Ishikawa (cell line): ENCODE measurements around the gene COMMD9.

Experiments used
- CEBPB ChIP-seq: IDR thresholded peaks from 2 replicates; pipeline ENCODE4 v1.6.1; 2012
- CREB1 ChIP-seq: IDR thresholded peaks from 2 replicates; pipeline ENCODE4 v1.6.1; 2012; ENCODE audit warnings: low read depth
- EGR1 ChIP-seq: IDR thresholded peaks from 2 replicates; pipeline ENCODE4 v1.6.1; 2012
- EP300 ChIP-seq: IDR thresholded peaks from 2 replicates; pipeline ENCODE4 v1.6.1; 2012; ENCODE audit warnings: borderline replicate concordance
- FOXM1 ChIP-seq: IDR thresholded peaks from 2 replicates; pipeline ENCODE4 v1.6.1; 2012; ENCODE audit warnings: low read depth, borderline replicate concordance
- MAX ChIP-seq: IDR thresholded peaks from 2 replicates; pipeline ENCODE4 v1.6.1; 2012
- NFIC ChIP-seq: IDR thresholded peaks from 2 replicates; pipeline ENCODE4 v1.6.1; 2012
- RAD21 ChIP-seq: IDR thresholded peaks from 2 replicates; pipeline ENCODE4 v1.6.1; 2012; ENCODE audit warnings: low read depth
- REST ChIP-seq: IDR thresholded peaks from 2 replicates; pipeline ENCODE4 v1.6.1; 2012; ENCODE audit warnings: low read depth, mild to moderate bottlenecking
- TAF1 ChIP-seq: IDR thresholded peaks from 2 replicates; pipeline ENCODE4 v1.6.1; 2012; ENCODE audit warnings: low read depth, mild to moderate bottlenecking
- TCF12 ChIP-seq: IDR thresholded peaks from 2 replicates; pipeline ENCODE4 v1.6.1; 2012; ENCODE audit warnings: low read depth
- TEAD4 ChIP-seq: IDR thresholded peaks from 2 replicates; pipeline ENCODE4 v1.6.1; 2012
- USF1 ChIP-seq: IDR thresholded peaks from 2 replicates; pipeline ENCODE4 v1.6.1; 2012
- YY1 ChIP-seq: IDR thresholded peaks from 2 replicates; pipeline ENCODE4 v1.6.1; 2012; ENCODE audit warnings: low read depth
- ZBTB7A ChIP-seq: IDR thresholded peaks from 2 replicates; pipeline ENCODE4 v1.6.1; 2012; ENCODE audit warnings: low read depth

COMMD9 gene

GRCh38 chr11:36289226-36289852 is at the start of gene COMMD9:
TSS of gene COMMD9 (minus strand) at chr11:36289424. CDS start at chr11:36289412, 12 bp downstream.
- TF ChIP-seq TCF12 (peak; percentile 85), USF1 (peak; percentile 100), ZBTB7A (no peak), FOXM1 (no peak), TAF1 (peak; percentile 92), EGR1 (no peak), YY1 (peak; percentile 99), EP300 (peak; percentile 71; the same call in 1 of the 2 replicates), MAX (peak; percentile 86)

GRCh38 chr11:36333897-36334296 is 44.7 kb upstream of the COMMD9 start:
- TF ChIP-seq MAX (peak; percentile 58; the same call in 1 of the 2 replicates), FOXM1 (no peak), TCF12 (no peak), TEAD4 (no peak), NFIC (no peak), USF1 (peak; percentile 41; the same call in 1 of the 2 replicates), REST (peak; percentile 36; the same call in 1 of the 2 replicates)

GRCh38 chr11:36333468-36333867 is 44.2 kb upstream of the COMMD9 start:
- no peak for TF ChIP-seq CEBPB
- no peak for TF ChIP-seq TCF12
- no peak for TF ChIP-seq ZBTB7A
- TF ChIP-seq TAF1, result no peak
- TF ChIP-seq CREB1, result no peak
- no peak for TF ChIP-seq EGR1
- TF ChIP-seq USF1, result no peak
- TF ChIP-seq EP300, result no peak
- TF ChIP-seq TEAD4, result no peak
- no peak for TF ChIP-seq RAD21
- TF ChIP-seq FOXM1, result no peak
- no peak for TF ChIP-seq NFIC
- no peak for TF ChIP-seq MAX
- no peak for TF ChIP-seq YY1
- TF ChIP-seq REST, result no peak

GRCh38 chr11:36330411-36330810 is 41.2 kb upstream of the COMMD9 start:
- TF ChIP-seq ZBTB7A, result no peak

GRCh38 chr11:36328966-36329673 is 39.9 kb upstream of the COMMD9 start:
- TF ChIP-seq EP300 (no peak), TAF1 (no peak), USF1 (no peak), TEAD4 (no peak), MAX (no peak), YY1 (no peak)
